NCI-H526 (cell line): Measurements from ENCODE around the gene HSFX1.
A peak's percentile ranks its signal among the peaks of the same experiment; 100 is the strongest.
"Not testable (repeated sequence)": the region's sequence is repeated elsewhere in the genome, so short reads cannot be mapped to it uniquely, and the experiment has no call there.

Experiments
- DNase-seq, 2 experiments: peaks; one replicate each; lab custom pipeline; 2025; lab: John Stamatoyannopoulos, UW

The HSFX1 gene, protein sequence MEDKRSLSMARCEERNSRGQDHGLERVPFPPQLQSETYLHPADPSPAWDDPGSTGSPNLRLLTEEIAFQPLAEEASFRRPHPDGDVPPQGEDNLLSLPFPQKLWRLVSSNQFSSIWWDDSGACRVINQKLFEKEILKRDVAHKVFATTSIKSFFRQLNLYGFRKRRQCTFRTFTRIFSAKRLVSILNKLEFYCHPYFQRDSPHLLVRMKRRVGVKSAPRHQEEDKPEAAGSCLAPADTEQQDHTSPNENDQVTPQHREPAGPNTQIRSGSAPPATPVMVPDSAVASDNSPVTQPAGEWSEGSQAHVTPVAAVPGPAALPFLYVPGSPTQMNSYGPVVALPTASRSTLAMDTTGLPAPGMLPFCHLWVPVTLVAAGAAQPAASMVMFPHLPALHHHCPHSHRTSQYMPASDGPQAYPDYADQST

DNA sequence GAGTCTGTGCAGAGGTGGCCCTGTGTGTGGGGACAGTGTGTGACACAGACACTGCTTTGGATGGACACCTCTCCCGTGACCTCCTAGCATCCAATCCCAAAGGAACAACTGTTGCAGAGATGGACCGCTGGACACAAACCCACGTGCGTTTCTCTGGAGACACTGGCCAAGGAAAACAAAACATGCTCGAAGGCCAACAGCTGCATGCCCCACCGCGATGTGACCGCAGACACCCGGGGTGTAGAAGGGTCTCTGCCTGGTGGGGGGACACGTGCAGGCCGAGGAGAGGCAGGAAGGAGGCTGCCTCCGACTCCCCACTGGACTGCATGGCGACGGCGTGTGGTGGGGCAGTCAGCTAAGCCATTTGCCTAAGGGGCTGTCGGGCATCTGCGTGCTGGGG lies at the start of gene HSFX1:
HSFX1 (plus strand) TSS at position 301 of the 400 bp plus-strand sequence. CDS start 614 bp downstream, outside the sequence.
- DNase-seq: not testable (repeated sequence)

DNA sequence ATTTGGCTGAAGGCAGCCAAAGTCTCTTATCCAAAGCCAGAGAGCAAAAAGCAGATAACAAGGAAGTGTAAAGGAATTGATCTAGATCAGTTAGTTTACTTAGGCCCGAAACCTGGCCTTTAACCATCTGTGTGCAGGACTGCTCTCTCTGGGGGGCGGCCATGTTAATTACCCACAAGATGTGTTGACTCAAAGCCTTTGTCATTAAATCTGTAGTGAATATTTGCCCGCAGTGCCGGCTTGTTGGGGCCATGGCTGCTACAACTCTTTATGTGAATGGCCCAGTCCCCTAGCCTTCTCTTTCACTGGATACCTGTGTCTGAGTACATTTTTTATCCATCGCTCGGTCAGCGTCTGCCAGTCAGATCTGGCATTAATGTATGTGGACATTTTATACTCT lies 46.6 kb upstream of the HSFX1 start:
- not testable (repeated sequence) for DNase-seq

DNA sequence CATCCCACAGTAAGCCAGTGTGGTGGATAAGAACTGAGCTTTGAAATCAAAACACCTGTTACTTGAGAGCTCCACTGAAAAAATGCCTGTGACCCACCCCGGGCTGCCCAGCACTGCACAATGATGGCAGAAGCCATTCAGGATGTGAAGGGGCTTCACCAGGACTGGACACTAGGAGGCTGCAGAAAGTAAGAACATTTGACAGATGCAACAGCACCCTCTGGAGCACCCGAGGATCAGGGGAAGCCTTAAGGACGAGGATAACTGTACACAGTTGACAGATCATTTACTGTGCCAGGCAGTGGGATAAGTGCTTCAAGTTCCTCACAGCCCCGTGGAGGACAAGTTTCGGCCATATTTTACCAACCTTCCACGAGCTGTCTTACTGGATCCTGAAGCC lies 31.6 kb upstream of the HSFX1 start:
- not testable (repeated sequence) for DNase-seq

DNA sequence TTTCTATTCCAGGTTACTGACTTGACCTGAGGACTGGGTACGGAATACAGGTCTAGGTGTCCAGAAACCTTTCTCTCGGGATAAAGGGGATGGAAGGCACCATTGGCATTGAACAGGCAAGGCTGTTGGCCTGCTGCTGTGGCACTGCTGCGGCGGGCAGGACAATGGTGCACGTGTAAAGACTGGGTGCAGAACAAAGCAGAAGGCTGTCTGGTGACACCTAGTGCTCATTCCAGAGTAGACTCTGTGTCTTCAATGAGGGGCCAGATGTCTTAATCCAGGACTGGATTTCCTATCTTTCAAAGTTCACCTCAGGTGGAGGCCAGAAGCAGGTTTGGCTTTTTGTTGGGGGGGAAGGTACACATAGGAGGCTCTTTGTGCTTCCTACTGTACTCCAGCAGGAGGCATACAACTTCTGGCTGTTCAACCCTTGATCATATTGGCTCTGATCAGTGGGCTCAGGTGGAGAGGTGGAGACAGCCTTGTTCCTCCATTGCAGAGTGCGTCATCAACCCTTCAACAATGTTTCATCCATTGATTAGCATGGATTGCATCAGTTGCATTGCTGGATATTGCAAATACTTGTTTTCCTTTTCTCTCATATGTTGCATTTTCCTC lies 27.4 kb upstream of the HSFX1 start:
- DNase-seq: not testable (repeated sequence)

DNA sequence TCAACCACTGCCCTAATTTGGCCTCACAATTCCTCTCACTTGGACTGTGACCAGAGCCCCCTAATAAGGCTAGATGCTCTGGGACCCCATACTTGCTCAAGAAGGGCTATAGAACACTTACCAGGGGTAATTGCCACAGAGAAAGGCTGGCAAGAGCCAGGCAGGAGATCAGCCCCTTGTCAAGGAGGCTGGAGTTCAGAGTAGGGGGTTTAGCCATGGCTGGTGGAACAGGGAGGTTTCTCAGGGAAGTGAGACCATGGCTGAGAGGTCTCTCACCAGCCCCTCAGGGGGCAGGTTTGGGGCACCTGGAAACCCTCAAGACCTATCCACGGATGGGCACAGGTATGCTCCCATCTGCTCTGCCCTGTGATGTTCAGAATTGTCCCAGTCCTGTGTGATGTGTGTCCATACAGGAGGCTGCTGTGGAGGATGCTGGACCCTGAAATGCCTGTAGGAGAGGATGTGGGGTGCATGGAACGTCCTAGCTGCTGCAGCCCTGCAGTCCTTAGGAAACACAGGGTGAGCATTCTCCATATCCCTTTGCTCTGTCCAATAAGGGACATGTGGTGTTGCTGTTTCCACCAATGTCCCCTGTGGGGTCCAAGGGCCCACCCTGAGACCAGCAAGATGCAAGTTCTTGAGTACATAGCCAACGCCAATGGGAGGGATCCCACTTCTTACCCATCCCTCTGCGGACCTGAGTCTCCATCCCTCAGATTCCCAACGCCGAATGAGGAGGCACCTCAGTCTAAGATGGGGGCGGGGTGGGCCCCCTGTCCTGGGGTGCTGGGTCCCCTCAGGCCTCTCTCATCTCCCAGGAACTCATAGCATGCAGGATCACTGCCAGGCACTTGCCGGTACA lies 16.4 kb upstream of the HSFX1 start:
- DNase-seq: no peak

DNA sequence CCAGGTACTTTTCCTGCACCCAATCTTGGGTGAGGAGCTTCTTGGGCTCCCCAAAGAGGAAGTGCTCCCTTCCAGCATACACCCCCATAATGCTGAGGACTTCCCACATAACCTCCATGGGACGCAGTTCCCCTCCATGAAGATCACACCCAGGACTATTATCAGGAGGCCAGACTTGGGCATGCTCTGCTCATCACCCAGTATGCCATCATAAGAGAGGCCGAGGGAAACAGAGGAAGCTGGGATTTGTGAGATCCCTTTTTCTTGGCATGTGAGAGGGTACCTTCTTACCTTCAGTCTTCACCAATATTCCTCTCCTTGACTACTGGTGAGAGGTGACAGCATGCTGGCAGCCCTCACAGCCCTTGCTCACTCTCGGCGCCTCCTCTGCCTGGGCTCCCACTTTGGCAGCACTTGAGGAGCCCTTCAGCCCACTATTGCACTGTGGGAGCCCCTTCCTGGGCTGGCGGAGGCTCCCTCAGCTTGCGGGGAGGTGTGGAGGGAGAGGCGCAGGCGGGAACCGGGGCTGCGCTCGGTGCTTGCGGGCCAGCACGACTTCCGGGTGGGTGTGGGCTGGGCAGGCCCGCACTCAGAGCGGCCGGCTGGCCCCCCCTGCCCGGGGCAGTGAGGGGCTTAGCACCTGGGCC lies 15.7 kb upstream of the HSFX1 start:
- DNase-seq: no peak

DNA sequence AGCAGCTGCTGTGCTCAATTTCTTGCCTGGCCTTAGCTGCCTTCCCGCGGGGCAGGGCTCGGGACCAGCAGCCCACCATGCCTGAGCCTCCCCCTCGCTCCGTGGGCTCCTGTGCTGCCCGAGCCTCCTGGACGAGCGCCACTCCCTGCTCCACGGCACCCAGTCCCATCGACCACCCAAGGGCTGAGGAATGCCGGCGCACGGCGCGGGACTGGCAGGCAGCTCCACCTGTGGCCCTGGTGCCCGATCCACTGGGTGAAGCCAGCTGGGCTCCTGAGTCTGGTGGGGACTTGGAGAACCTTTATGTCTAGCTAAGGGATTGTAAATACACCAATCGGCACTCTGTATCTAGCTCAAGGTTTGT lies 15.2 kb upstream of the HSFX1 start:
- DNase-seq: not testable (repeated sequence)

DNA sequence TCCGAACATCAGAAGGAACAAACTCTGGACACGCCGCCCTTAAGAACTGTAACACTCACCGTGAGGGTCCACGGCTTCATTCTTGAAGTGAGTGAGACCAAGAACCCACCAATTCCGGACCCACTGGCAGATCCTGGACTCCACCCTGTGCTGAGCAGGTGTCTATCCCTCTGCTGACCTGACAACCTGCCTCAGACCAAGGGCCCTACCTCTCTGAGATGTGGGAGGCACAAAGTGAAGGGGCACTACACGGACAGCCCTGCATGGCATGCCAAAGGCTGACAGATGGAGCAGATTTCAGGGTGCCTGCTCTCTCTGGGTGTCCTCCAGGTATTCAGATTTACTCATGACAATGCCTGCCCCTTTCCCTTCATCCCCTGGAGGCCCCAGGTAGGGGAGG lies 14.0 kb upstream of the HSFX1 start:
- no peak for DNase-seq

DNA sequence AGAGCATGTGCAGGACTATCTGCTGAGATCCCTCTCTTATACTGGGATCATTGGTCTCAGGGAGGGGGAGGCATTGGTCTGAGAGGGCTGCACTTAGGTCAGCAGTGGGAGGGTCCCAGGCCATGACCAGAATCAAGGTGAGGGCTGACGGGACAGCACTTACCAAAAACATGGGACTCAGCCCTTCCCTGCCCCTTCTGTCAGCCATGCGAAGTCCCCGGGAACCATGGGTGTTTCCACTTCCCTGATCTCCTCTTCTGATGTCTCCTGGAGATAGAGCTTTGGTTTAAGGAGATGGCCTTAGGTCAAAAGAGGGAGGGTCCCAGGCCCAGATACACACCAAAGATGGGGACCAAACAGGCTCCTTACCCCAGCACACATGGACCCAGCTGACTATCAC lies 12.9 kb upstream of the HSFX1 start:
- no peak for DNase-seq

DNA sequence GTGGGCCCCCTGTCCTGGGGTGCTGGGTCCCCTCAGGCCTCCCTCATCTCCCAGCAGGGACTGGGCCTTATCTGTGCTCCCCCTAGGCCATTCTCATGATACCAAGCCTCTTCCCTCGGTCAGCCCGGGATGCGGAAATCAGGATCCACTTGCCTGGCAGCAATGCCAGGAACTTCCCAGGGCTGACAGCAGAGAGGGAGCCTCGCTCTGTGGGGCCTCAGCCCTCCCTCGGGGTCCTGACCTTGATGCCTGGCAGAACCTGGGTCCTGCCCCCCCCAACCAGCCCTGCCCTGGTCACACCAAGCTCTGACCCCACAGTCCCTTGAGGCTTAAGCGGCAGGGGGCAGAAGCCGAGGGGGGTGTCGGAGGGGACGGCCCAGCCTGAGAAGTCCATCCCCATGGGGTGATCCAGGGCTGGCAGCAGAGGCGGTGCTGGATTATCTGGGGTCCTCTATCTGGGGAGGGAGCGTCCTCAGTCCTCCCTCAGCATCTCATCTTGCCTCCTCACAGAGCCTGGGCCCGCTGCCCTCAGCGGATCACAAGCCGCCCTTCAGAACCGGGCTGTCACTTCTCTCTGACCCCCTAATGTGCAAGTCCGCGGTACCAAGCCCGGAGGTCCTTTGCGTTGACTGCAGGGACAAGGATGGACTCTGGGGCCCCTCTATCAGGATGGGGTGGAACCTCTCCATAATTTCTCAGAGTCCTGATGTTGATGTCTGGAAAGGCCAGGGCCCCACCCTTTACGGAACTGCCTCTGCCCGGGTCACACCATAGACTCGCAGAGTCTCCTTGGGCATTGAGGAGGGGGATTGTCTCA lies 11.8 kb upstream of the HSFX1 start:
- not testable (repeated sequence) for DNase-seq

DNA sequence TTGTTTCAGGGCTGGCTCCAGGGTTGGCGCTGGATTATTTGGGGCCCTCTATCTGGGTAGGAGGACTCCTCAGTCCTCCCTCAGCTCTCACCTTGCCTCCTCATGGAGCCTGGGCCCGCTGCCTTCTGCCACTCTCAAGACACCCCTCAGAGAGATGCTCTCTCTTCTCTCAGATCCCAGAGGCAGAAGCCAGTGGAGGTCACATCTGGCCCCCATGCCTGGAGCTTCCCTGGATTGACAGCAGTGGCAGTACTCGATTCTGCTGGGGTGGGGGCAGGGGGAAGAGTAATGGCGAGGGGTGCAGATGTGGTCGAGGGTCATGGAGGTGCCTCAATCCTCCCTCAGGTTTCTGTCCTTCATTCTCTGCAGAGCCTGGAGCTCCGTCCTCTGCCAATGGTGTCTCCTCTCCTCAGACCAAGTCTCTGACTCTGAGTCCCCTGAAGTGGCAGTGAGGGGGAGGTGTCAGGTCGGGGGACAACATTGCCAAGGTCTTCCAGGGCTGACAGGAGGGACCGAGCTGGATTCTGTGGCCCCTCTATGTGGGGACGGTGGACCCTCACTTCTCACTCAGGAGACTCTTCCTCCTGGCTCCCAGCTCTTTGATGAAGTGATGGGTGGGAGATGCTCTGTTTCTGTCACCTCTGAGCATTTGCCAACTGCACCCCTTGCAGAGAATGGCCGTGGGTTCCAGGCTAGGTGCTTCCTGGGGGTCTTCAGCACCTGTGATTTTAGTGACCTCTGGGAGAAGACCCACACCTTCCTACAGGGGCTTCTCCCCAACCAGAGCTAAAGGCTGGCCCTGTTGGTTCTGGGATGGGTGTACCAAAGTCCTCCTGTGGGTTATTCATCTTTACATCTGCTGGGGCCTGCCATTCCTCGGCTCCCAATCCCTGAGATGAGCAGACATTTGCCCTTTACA lies 10.9 kb upstream of the HSFX1 start:
- DNase-seq: no peak

DNA sequence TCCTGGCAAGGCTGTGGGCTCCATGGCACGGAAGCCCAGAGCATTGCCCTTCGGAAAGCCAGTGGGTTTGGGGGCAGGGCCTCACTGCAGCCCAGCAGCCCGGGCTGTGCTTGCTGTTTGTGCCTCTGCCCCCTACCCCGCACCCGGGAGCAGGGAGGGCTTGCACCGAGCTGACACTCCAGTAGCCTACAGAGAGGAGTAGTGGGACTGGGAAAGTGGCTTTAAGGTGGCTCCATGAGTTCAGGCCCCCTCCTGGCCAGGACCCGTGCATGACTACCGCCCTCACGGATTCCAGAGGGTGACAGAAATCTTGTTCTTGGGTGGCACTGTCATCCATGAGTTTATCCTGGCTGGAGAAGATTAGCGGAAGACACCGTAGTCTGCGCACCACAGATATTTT lies 3.5 kb upstream of the HSFX1 start:
- DNase-seq: not testable (repeated sequence)

DNA sequence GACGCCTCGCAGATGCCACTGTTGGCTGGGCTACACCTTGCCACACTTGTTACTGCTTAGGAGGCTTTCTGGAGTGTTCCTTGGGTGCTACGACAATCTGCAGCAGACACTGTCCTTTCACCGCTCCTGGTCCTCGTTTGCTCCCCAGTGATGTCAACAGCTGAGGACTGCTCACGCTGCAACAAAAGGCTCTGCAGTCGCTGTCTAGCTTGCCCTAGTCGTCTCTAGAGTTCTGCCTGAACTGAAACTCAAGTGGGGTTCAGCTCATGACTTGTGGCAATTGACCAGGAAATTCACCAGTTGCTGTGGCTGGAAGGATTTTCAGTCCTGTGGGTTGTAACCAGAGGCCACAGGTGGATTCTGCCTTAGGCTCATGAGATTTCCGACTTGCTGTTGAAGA lies 842 bp upstream of the HSFX1 start:
- not testable (repeated sequence) for DNase-seq

DNA sequence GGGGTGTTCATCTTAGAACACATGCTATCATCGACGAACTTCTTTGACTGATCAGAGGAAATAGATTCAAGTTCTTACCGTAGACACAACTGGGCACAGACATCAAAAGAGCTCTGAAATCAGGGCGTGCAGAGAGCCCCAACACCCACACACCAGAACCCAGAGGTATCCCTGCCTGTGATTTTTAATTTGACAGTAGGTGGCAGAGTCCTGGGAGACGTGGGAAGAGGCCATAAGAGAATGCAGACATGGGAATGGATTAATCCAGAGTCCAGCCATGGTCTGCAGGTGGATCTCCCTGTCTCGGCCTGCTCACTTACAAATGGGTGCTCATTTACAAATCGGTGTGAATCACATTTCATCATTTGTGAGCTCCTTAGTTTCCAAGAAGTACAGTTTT lies 4.1 kb downstream of the HSFX1 start:
- DNase-seq: not testable (repeated sequence)

DNA sequence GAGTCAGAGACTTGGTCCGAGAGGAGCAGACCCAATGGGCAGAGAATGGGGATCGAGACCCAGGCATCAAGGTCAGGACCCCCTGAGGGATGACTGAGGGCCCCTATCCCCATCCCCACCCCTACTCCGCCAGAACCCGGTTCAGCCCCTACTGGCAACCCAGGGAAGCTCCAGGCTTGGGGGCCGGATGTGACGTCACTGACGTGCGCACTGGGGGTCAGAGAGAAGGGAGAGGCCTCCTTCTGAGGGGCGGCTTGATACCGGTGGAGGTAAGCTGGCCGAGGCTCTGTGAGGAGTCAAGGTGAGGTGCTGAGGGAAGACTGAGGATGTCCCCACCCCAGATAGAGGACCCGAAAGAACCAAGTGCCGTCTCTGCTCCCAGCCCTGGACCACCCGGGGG lies 7.9 kb downstream of the HSFX1 start, which contains the start of gene MAGEA9:
MAGEA9 (plus strand) TSS at position 204 of the 400 bp plus-strand sequence. CDS start 4,281 bp downstream, outside the sequence.
- not testable (repeated sequence) for DNase-seq

DNA sequence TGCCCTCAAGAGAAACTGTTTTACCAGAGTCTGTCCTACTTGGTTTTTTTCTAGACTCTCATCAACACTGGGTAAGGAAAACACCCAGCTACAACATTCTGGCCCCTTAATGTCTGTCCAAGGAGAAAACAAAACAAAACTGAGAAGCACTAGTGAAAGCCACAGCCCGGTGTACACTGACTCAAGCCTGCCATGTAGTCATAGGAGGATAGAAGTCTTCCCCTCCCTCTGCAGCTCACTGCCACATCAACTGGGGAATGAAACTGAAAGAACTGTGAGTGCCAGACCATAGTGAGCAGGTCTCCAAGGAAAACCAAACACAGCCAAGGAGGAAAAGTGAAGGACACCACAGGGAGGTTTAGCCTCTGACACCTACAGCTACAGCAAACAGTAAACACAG lies 21.7 kb downstream of the HSFX1 start:
- DNase-seq: not testable (repeated sequence)

DNA sequence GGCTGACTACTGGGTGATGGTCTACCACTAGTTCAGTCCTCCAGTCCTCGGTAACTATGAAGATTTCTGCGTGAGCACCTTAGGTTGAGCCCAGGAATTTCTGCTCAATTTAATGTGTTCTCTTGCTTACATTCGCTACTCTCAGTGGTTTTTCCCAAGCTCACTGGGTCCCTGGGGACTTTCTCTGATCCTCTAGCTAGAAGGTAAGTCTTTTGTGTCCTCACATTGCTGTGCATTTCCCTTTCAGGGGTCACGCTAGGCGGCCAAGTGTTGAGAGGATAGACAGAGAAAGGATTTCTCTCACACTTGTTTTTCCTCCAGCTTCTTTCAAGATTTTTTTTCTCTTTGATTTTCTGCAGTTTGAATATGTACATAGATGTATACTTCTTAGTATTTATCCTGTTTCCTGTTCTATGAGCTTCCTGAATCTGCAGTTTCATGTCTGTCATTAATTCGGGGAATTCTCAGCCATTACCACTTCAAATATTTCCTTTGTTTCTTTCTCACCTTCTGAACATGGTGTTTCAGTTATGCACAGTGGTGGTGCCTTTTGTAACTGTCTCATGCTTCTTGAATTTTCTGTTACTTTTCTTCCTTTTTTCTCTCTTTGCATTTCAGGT lies 25.3 kb downstream of the HSFX1 start:
- no peak for DNase-seq

DNA sequence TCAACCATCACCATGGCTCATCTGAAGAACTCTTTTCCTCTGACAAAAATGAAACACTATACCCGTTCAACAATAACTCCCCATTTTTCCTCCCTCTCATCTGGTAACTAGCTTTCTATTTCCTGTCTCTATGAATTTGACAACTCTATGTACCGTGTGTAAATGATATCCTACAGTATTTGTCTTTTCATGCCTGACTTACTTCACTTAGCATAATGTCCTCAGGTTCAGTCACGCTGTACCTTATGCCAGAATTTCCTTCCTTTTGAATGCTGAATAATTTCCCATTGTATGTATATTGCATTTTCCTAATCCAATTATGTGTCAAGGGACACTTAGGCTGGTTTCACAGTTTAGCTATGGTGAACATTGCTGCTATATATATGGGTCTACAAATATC lies 26.1 kb downstream of the HSFX1 start:
- DNase-seq: peak; percentile 46 to 54

DNA sequence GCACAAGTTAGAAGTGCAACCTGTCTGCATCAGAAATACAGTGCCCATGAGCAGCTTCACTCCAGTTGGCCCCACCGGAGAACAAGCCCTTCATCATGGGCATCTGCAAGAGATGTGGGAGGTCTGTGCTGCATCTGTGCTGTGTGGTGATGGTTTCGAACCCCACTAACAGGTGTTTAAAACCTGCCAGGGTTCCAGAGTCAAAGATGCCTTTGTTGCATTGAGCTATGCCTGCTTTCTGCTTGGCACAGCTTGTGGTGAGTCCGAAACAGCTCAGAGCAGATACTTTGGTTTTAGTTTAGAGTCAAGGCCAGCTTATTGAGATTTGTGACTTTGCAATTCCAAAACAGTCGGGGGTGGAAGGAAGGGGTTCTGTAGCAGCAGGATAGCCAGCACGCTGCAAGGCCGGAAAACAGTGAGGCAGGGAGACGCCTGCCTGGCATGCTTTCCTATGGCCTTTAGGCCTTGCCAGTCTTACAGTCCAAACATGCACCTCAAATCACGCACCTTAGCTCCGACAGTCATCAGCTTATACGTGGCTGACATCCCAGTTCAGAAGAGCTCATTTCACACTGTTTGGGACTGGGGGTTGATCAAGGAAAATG lies 29.7 kb downstream of the HSFX1 start:
- DNase-seq: no peak
